Measurements from ENCODE around the gene TLR7.

DNA sequence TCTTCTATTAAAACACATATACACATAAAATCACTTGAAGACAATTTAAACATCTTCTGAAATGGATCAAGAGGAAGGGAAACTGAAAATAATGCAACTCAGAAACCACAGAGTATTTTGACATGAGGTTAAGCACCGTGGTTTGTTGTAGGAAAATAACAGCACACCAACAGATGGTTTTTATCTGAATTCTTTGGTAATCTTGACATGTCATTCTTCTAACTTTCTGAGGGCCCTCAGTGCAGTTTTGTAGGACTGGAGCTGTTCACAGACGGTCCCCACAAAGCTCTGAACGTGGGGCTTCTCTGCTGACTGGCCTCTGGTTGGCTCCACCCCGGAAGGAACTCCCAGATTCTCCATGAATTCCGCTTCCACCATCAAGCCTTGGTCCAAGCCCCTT is 23.6 kb downstream of the TLR7 start:
- TF ChIP-seq ARNT (IDR thresholded peaks at IDR 0.05) (no peak), TARDBP (IDR thresholded peaks at IDR 0.05) (no peak), SUZ12 (IDR thresholded peaks at IDR 0.05) (no peak), SP1 (IDR thresholded peaks at IDR 0.05) (no peak), ZNF384 (IDR thresholded peaks at IDR 0.05) (no peak), ELF4 (IDR thresholded peaks at IDR 0.05) (no peak), BHLHE40 (IDR thresholded peaks at IDR 0.05; ENCODE audit: borderline replicate concordance) (no peak), CTBP1 (IDR thresholded peaks at IDR 0.05; ENCODE audit: borderline replicate concordance) (no peak), HDGF (IDR thresholded peaks at IDR 0.05; ENCODE audit: borderline replicate concordance) (no peak)
